ENCODE data around the gene GPX4. TPM values are rescaled to one million over a fixed set of nuclear protein-coding genes. Genes with fewer than 3 reads are reported as not detected.

The GPX4 gene
- total and polyA plus RNA-seq, 2 of the 13 experiments (the other 11 are each of a cell fraction or from before 2014, with no cell fraction given), result 535 to 613 TPM

DNA sequence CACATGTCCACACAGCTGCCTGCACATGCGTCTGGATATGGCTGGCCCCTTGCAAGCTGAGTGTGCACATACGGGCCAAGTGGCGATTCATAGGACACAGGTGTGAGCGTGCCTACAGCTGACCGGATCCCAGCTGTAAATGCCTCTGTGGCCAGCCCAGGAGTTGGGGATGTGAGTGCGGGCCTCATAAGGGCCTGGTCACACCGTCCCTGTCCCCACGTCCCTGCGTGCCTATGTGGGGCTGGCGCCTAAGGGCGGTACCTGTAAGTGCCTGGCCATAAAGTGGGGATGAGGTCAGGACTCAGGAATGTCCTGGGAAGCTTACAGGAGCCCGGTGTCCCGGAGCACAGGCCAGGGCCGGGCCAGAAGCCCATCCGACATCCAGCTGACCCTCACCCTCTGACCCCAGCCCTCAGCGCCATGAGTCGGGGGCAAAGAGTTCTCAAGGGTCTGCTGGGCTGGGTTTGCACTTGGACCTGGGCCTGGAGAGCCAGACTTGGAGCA lies 38.1 kb upstream of the GPX4 start (continued):
- TF ChIP-seq FOXK1 (CRISPR knock-in tag; IDR thresholded peaks at IDR 0.05; ENCODE audit: borderline replicate concordance, low read depth) (no peak), ZNF138 (CRISPR knock-in tag; IDR thresholded peaks at IDR 0.05; ENCODE audit: low read depth) (no peak), TBX2 (CRISPR knock-in tag; IDR thresholded peaks at IDR 0.05; ENCODE audit: borderline replicate concordance) (no peak; the same call in 1 of the 2 replicates), ZNF780A (CRISPR knock-in tag; IDR thresholded peaks at IDR 0.05) (no peak), RFX1 (IDR thresholded peaks at IDR 0.05) (no peak), ZNF317 (CRISPR knock-in tag; IDR thresholded peaks at IDR 0.05) (no peak), RARA (CRISPR knock-in tag; IDR thresholded peaks at IDR 0.05) (no peak), CBX5 (CRISPR knock-in tag; IDR thresholded peaks at IDR 0.05; ENCODE audit: borderline replicate concordance) (no peak), ZNF879 (CRISPR knock-in tag; IDR thresholded peaks at IDR 0.05) (no peak), SNRNP70 (IDR thresholded peaks at IDR 0.05; ENCODE audit: low read depth, low read length) (no peak), NONO (IDR thresholded peaks at IDR 0.05) (no peak), NONO (CRISPR knock-in tag; conservative IDR thresholded peaks at IDR 0.05) (peak; percentile 65; the same call in 1 of the 2 replicates), TCF7 (IDR thresholded peaks at IDR 0.05; ENCODE audit: low read depth) (no peak), TBL1XR1 (IDR thresholded peaks at IDR 0.05; ENCODE audit: borderline replicate concordance, low read length, partially characterized antibody) (no peak), ZNF343 (CRISPR knock-in tag; IDR thresholded peaks at IDR 0.05) (0 out of 2 replicates have a peak, but pooled peaks have one; percentile 18), ATF7-NPFF (CRISPR knock-in tag; IDR thresholded peaks at IDR 0.05; ENCODE audit: low read depth) (0 out of 2 replicates have a peak, but pooled peaks have one; percentile 37), ZNF501 (CRISPR knock-in tag; IDR thresholded peaks at IDR 0.05) (no peak; the same call in 1 of the 2 replicates), ZNF44 (CRISPR knock-in tag; IDR thresholded peaks at IDR 0.05) (0 out of 2 replicates have a peak, but pooled peaks have one; percentile 35)
- TF ChIP-seq, protein P1, sequence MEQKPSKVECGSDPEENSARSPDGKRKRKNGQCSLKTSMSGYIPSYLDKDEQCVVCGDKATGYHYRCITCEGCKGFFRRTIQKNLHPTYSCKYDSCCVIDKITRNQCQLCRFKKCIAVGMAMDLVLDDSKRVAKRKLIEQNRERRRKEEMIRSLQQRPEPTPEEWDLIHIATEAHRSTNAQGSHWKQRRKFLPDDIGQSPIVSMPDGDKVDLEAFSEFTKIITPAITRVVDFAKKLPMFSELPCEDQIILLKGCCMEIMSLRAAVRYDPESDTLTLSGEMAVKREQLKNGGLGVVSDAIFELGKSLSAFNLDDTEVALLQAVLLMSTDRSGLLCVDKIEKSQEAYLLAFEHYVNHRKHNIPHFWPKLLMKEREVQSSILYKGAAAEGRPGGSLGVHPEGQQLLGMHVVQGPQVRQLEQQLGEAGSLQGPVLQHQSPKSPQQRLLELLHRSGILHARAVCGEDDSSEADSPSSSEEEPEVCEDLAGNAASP (CRISPR knock-in tag; IDR thresholded peaks at IDR 0.05; ENCODE audit: borderline replicate concordance), result no peak
- TF ChIP-seq, protein P2, sequence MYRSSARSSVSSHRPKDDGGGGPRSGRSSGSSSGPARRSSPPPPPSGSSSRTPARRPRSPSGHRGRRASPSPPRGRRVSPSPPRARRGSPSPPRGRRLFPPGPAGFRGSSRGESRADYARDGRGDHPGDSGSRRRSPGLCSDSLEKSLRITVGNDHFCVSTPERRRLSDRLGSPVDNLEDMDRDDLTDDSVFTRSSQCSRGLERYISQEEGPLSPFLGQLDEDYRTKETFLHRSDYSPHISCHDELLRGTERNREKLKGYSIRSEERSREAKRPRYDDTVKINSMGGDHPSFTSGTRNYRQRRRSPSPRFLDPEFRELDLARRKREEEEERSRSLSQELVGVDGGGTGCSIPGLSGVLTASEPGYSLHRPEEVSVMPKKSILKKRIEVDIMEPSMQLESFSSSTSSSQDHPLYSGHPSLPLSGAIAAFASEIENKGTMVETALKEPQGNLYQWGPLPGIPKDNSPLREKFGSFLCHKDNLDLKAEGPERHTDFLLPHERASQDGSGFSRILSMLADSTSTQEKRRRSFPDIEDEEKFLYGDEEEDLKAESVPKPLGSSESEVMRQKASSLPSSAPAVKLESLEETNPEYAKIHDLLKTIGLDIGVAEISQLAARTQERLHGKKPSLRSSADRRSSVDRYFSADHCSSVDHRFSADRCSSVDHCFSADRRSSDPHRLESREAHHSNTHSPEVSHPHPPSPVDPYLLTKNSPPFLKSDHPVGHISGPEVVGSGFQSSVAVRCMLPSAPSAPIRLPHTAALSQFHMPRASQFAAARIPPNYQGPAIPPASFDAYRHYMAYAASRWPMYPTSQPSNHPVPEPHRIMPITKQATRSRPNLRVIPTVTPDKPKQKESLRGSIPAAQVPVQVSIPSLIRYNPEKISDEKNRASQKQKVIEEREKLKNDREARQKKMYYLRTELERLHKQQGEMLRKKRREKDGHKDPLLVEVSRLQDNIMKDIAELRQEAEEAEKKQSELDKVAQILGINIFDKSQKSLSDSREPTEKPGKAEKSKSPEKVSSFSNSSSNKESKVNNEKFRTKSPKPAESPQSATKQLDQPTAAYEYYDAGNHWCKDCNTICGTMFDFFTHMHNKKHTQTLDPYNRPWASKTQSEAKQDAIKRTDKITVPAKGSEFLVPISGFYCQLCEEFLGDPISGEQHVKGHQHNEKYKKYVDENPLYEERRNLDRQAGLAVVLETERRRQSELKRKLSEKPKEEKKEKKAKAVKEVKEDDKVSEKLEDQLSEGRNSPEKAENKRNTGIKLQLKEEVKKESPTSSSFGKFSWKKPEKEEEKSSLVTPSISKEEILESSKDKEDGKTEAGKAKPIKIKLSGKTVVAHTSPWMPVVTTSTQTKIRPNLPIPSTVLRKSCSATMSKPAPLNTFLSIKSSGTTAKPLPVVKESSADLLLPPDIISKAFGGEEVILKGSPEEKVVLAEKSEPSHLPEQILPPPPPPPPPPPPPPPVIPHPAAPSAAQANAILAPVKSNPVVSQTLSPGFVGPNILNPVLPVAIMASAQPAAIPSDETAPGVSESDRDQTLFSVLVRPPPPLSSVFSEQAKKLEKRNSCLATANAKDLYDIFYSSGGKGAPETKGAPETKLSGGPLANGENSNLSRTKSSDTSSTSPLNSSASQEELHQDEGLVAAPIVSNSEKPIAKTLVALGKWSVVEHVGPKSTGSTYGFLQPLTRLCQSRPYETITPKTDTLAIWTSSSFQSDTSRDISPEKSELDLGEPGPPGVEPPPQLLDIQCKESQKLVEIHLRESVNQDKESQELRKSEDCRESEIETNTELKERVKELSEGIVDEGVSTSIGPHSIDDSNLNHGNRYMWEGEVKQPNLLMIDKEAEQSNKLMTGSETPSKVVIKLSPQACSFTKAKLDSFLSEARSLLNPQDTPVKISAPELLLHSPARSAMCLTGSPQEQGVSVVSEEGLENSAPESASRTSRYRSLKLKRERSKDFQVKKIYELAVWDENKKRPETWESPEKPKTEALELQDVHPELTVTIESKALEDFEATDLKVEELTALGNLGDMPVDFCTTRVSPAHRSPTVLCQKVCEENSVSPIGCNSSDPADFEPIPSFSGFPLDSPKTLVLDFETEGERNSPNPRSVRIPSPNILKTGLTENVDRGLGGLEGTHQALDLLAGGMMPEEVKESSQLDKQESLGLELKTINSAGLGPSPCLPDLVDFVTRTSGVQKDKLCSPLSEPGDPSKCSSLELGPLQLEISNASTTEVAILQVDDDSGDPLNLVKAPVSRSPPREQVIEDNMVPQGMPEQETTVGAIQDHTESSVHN (CRISPR knock-in tag; IDR thresholded peaks at IDR 0.05), result no peak
- TF ChIP-seq, protein P3, sequence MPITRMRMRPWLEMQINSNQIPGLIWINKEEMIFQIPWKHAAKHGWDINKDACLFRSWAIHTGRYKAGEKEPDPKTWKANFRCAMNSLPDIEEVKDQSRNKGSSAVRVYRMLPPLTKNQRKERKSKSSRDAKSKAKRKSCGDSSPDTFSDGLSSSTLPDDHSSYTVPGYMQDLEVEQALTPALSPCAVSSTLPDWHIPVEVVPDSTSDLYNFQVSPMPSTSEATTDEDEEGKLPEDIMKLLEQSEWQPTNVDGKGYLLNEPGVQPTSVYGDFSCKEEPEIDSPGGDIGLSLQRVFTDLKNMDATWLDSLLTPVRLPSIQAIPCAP (CRISPR knock-in tag; IDR thresholded peaks at IDR 0.05; ENCODE audit: low read depth), result no peak
